Measurements from ENCODE around the gene PGBD1. TPM values are rescaled to one million over a fixed set of nuclear protein-coding genes. Genes with fewer than 3 reads are reported as not detected.
A peak's percentile ranks its signal among the peaks of the same experiment; 100 is the strongest.

Gene PGBD1
- total RNA-seq, 1 experiment from 2014 or later = 3.8 TPM

DNA sequence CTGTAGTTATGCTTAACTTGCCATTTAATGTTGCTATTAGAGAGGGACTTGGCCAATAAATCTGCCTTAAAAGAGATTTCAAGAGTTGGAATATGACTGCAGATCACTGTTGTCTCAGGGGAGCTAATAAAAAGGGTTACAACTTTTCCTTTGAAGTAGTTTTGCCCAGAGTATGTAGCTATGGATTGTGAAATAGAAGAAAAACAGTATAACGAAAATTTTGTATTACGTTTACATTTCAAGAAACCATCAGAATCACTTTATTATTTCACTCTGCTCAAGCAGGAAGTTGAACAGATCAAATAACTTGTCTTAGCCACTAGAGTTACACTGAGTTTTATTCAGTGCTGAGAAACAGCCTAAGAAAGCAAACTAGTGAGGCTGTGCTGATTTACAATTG lies 17.4 kb upstream of the PGBD1 start:
- no peak overlapping the region for H3K27ac Mint-ChIP-seq (ENCODE audit: unreplicated experiment)
- H3K4me1 ChIP-seq = peaks cover 15% of the 10 kb centered on the region; the same call in 1 of the 2 replicates
- POLR2A ChIA-PET = interaction anchor here (0.7 kb wide), 1 partner anchor 371 kb away, joined by 3 read pairs; a partner anchor contains a TSS
- H3K36me3 Mint-ChIP-seq (ENCODE audit: insufficient read depth, unreplicated experiment) = no peaks in the 10 kb centered on the region
- no peak overlapping the region for H3K4me3 ChIP-seq (ENCODE audit: low read depth, low read length)
- H3K27me3 Mint-ChIP-seq (ENCODE audit: insufficient read depth, unreplicated experiment) = peaks cover 11% of the 10 kb centered on the region
- CTCF ChIA-PET = no interaction called here
- H3K36me3 ChIP-seq (ENCODE audit: control insufficient read depth, insufficient read depth, low read length) = no peaks in the 10 kb centered on the region
- H3K9me3 ChIP-seq = no peaks in the 10 kb centered on the region
- no peaks in the 10 kb centered on the region for H3K9me3 Mint-ChIP-seq (ENCODE audit: unreplicated experiment)
- no peak overlapping the region for H3K4me3 Mint-ChIP-seq (ENCODE audit: unreplicated experiment)
- no TSS peak for BruUV-seq (replicated peaks)
- H3K27me3 ChIP-seq (replicated peaks; ENCODE audit: control insufficient read depth, insufficient read depth, low read length) = no peaks in the 10 kb centered on the region
- TF ChIP-seq, protein P1, sequence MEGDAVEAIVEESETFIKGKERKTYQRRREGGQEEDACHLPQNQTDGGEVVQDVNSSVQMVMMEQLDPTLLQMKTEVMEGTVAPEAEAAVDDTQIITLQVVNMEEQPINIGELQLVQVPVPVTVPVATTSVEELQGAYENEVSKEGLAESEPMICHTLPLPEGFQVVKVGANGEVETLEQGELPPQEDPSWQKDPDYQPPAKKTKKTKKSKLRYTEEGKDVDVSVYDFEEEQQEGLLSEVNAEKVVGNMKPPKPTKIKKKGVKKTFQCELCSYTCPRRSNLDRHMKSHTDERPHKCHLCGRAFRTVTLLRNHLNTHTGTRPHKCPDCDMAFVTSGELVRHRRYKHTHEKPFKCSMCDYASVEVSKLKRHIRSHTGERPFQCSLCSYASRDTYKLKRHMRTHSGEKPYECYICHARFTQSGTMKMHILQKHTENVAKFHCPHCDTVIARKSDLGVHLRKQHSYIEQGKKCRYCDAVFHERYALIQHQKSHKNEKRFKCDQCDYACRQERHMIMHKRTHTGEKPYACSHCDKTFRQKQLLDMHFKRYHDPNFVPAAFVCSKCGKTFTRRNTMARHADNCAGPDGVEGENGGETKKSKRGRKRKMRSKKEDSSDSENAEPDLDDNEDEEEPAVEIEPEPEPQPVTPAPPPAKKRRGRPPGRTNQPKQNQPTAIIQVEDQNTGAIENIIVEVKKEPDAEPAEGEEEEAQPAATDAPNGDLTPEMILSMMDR (IDR thresholded peaks at IDR 0.05; ENCODE audit: insufficient read depth in 1 of 2, low read depth in 1 of 2, low read length in 1 of 2, severe bottlenecking in 1 of 2, unreplicated experiment in 1 of 2) = no peak
- DNase-seq = no peak
- intact Hi-C loops (cut with micrococcal nuclease; ENCODE audit: unreplicated experiment) = no loop called here
- H3K4me1 Mint-ChIP-seq (ENCODE audit: low read depth, unreplicated experiment) = no peaks in the 10 kb centered on the region

- no peak overlapping the region for H3K4me3 ChIP-seq (ENCODE audit: low read depth, low read length)
- no peaks in the 10 kb centered on the region for H3K36me3 ChIP-seq (ENCODE audit: control insufficient read depth, insufficient read depth, low read length)
- peaks cover 15% of the 10 kb centered on the region for H3K4me1 ChIP-seq
- H3K9me3 Mint-ChIP-seq (ENCODE audit: unreplicated experiment) = no peaks in the 10 kb centered on the region
- H3K27me3 ChIP-seq (replicated peaks; ENCODE audit: control insufficient read depth, insufficient read depth, low read length) = no peaks in the 10 kb centered on the region
- H3K27ac Mint-ChIP-seq (ENCODE audit: unreplicated experiment) = no peak overlapping the region
- BruUV-seq (replicated peaks) = no TSS peak
- no peaks in the 10 kb centered on the region for H3K36me3 Mint-ChIP-seq (ENCODE audit: insufficient read depth, unreplicated experiment)
- intact Hi-C loops (cut with micrococcal nuclease; ENCODE audit: unreplicated experiment) = no loop called here
- DNase-seq = no peak
- H3K4me3 Mint-ChIP-seq (ENCODE audit: unreplicated experiment) = no peak overlapping the region
- POLR2A ChIA-PET = no interaction called here
- H3K9me3 ChIP-seq = no peaks in the 10 kb centered on the region
- CTCF ChIA-PET = no interaction called here
- H3K4me1 Mint-ChIP-seq (ENCODE audit: low read depth, unreplicated experiment) = no peaks in the 10 kb centered on the region
- TF ChIP-seq, protein P1 (IDR thresholded peaks at IDR 0.05; ENCODE audit: insufficient read depth in 1 of 2, low read depth in 1 of 2, low read length in 1 of 2, severe bottlenecking in 1 of 2, unreplicated experiment in 1 of 2) = no peak
- H3K27me3 Mint-ChIP-seq (ENCODE audit: insufficient read depth, unreplicated experiment) = peaks cover 5% of the 10 kb centered on the region
Observed at GRCh38 chr6:28264834-28265401, 16.5 kb upstream of the PGBD1 start.

DNA sequence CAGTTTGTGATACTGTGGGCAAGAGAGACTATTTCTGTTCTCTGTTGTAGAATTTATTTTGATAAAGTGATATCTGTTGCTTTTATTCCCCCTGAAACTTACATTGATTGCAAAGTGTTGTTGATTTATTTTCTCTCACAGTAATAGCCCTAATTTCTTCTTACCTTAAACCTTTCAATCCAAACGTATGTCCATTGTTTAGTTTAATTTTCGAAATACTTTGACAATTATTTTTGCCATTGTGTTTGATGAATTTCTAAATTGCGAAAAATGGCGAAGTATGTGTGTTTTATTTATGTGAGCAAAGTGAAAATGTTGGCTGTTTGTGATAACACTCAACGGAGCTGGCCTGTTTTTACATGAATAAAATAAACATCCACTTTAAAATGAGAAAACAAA lies 14.8 kb upstream of the PGBD1 start:
- intact Hi-C loops (cut with micrococcal nuclease; ENCODE audit: unreplicated experiment) = no loop called here
- no peak for DNase-seq
- no TSS peak for BruUV-seq (replicated peaks)
- H3K27me3 Mint-ChIP-seq (ENCODE audit: insufficient read depth, unreplicated experiment) = no peaks in the 10 kb centered on the region
- no peak overlapping the region for H3K4me3 Mint-ChIP-seq (ENCODE audit: unreplicated experiment)
- TF ChIP-seq, protein P1 (IDR thresholded peaks at IDR 0.05; ENCODE audit: insufficient read depth in 1 of 2, low read depth in 1 of 2, low read length in 1 of 2, severe bottlenecking in 1 of 2, unreplicated experiment in 1 of 2) = no peak
- no peak overlapping the region for H3K27ac Mint-ChIP-seq (ENCODE audit: unreplicated experiment)
- Histone ChIP-seq H3K4me3 (ENCODE audit: low read depth, low read length) (peak overlapping the region; percentile 57), H3K9me3 (no peaks in the 10 kb centered on the region), H3K36me3 (ENCODE audit: control insufficient read depth, insufficient read depth, low read length) (no peaks in the 10 kb centered on the region), H3K4me1 (peaks cover 15% of the 10 kb centered on the region), H3K27me3 (replicated peaks; ENCODE audit: control insufficient read depth, insufficient read depth, low read length) (no peaks in the 10 kb centered on the region)
- H3K4me1 Mint-ChIP-seq (ENCODE audit: low read depth, unreplicated experiment) = no peaks in the 10 kb centered on the region
- POLR2A ChIA-PET = interaction anchor here (0.9 to 1.7 kb wide), 5 partner anchors 14 to 125 kb away, joined by 4 to 13 read pairs (median 5); partner anchors contain the start of genes PGBD1, ZKSCAN4, ZKSCAN8 and ZSCAN31
- no peaks in the 10 kb centered on the region for H3K36me3 Mint-ChIP-seq (ENCODE audit: insufficient read depth, unreplicated experiment)
- CTCF ChIA-PET = interaction anchor here (1.2 to 1.7 kb wide), 4 partner anchors 14 to 117 kb away, joined by 3 to 9 read pairs (median 6); partner anchors contain the start of gene ZKSCAN4
- H3K9me3 Mint-ChIP-seq (ENCODE audit: unreplicated experiment) = no peaks in the 10 kb centered on the region

All from Caco-2 (cell line).